HG03039 (cell line): ENCODE results near the gene COL24A1.
"Not testable (repeated sequence)": the region's sequence is repeated elsewhere in the genome, so short reads cannot be mapped to it uniquely, and the experiment has no call there.

Experiments
- ATAC-seq: cut with Tn5 transposase; IDR thresholded peaks from one replicate; pipeline ENCODE4 v1.9.1; 2021; ENCODE audit warnings: mild to moderate bottlenecking, moderate library complexity; ENCODE audit not compliant: unreplicated experiment

The COL24A1 gene

GRCh38 chr1:86153836-86154235 lies 2.7 kb downstream of the COL24A1 start:
- ATAC-seq: no peak

- no peak for ATAC-seq
Measured at GRCh38 chr1:86152887-86153286, 3.7 kb downstream of the COL24A1 start.

GRCh38 chr1:86151427-86151826 lies 5.1 kb downstream of the COL24A1 start:
- no peak for ATAC-seq

- ATAC-seq: no peak
Measured at GRCh38 chr1:86150553-86151055, 6.0 kb downstream of the COL24A1 start.

- no peak for ATAC-seq
Measured at GRCh38 chr1:86149591-86149990, 7.0 kb downstream of the COL24A1 start.

- ATAC-seq: no peak
Measured at GRCh38 chr1:86147755-86148154, 8.8 kb downstream of the COL24A1 start.

GRCh38 chr1:86146566-86146965 lies 10.0 kb downstream of the COL24A1 start:
- no peak for ATAC-seq

GRCh38 chr1:86140281-86140880 lies 16.2 kb downstream of the COL24A1 start:
- no peak for ATAC-seq

GRCh38 chr1:86138746-86139145 lies 17.8 kb downstream of the COL24A1 start:
- no peak for ATAC-seq

GRCh38 chr1:86137436-86137835 lies 19.1 kb downstream of the COL24A1 start:
- ATAC-seq: no peak

GRCh38 chr1:86119214-86119764 lies 37.3 kb downstream of the COL24A1 start:
- ATAC-seq: no peak

GRCh38 chr1:86114816-86115400 lies 41.7 kb downstream of the COL24A1 start:
- no peak for ATAC-seq

GRCh38 chr1:86114236-86114635 lies 42.3 kb downstream of the COL24A1 start:
- ATAC-seq: no peak

- not testable (repeated sequence) for ATAC-seq
Measured at GRCh38 chr1:86111590-86111989, 45.0 kb downstream of the COL24A1 start.

- ATAC-seq: no peak
Measured at GRCh38 chr1:86110451-86111129, 46.0 kb downstream of the COL24A1 start.

GRCh38 chr1:86105533-86105866 lies 51.1 kb downstream of the COL24A1 start:
- ATAC-seq: no peak

- ATAC-seq: no peak
Measured at GRCh38 chr1:86104606-86105532, 51.7 kb downstream of the COL24A1 start.

GRCh38 chr1:86101616-86102015 lies 55.0 kb downstream of the COL24A1 start:
- ATAC-seq: no peak

- no peak for ATAC-seq
Measured at GRCh38 chr1:86100401-86100800, 56.2 kb downstream of the COL24A1 start.

GRCh38 chr1:86089765-86090164 lies 66.8 kb downstream of the COL24A1 start:
- ATAC-seq: no peak
